Duodenal mucosa (tissue), 2 donors: ENCODE measurements around the gene MLC1.

Experiments
- H3K27ac ChIP-seq: one replicate; pipeline ENCODE4 v1.7.0; 2013; ENCODE audit warnings: low read depth, low read length
- H3K27me3 ChIP-seq, 2 donors: one replicate each; pipeline ENCODE4 v1.7.0; 2013; ENCODE audit warnings: low read length in 2 of 2, control low read depth in 1 of 2; ENCODE audit not compliant: insufficient read depth in 2 of 2, control insufficient read depth in 1 of 2
- H3K36me3 ChIP-seq, 2 donors: one replicate each; pipeline ENCODE4 v1.7.0; 2013; ENCODE audit warnings: low read length in 2 of 2, control low read depth in 1 of 2; ENCODE audit not compliant: insufficient read depth in 2 of 2, control insufficient read depth in 1 of 2
- H3K4me1 ChIP-seq, 2 donors: one replicate each; pipeline ENCODE4 v1.7.0; 2013; ENCODE audit warnings: low read length in 2 of 2, control low read depth in 1 of 2; ENCODE audit not compliant: insufficient read depth in 2 of 2, control insufficient read depth in 1 of 2
- H3K4me3 ChIP-seq, 2 donors: one replicate each; pipeline ENCODE4 v1.7.0; 2013; ENCODE audit warnings: low read length in 2 of 2, low read depth in 1 of 2
- H3K9ac ChIP-seq, 2 donors: one replicate each; pipeline ENCODE4 v1.7.0; 2013; ENCODE audit warnings: low read length in 2 of 2, low read depth in 1 of 2
- H3K9me3 ChIP-seq, 2 donors: one replicate each; pipeline ENCODE4 v1.7.0; 2013; ENCODE audit warnings: low read length in 2 of 2, control low read depth in 1 of 2; ENCODE audit not compliant: control insufficient read depth in 1 of 2

Gene MLC1

GRCh38 chr22:50058906-50059880, 26.0 kb downstream of the MLC1 start:
- Histone ChIP-seq H3K4me3 (no peak overlapping the region), H3K9ac (no peak overlapping the region), H3K9me3 (no peaks in the 10 kb centered on the region), H3K27me3 (peaks cover 10 to 25% of the 10 kb centered on the region in 2 donors), H3K27ac (no peak overlapping the region), H3K4me1 (no peaks in the 10 kb centered on the region), H3K36me3 (no peaks in the 10 kb centered on the region)

- H3K36me3 ChIP-seq: no peaks in the 10 kb centered on the region
- no peak within 1 kb of the TSS for H3K9ac ChIP-seq
- H3K9me3 ChIP-seq: no peaks in the 10 kb centered on the region
- no peak within 1 kb of the TSS for H3K27ac ChIP-seq
- H3K4me3 ChIP-seq: no peak within 1 kb of the TSS
- H3K4me1 ChIP-seq: no peaks in the 10 kb centered on the region
- H3K27me3 ChIP-seq: peaks cover 14 to 25% of the 10 kb centered on the region in 2 donors
Observed at GRCh38 chr22:50058061-50058905, 26.9 kb downstream of the MLC1 start, which contains the start of gene TTLL8. Gene TTLL8 (minus strand): TSS chr22:50058298.

GRCh38 chr22:50057278-50058060, 27.8 kb downstream of the MLC1 start:
- no peaks in the 10 kb centered on the region for H3K9me3 ChIP-seq
- no peak overlapping the region for H3K27ac ChIP-seq
- H3K4me1 ChIP-seq: no peaks in the 10 kb centered on the region
- H3K4me3 ChIP-seq: no peak overlapping the region
- H3K36me3 ChIP-seq: no peaks in the 10 kb centered on the region
- H3K27me3 ChIP-seq: peaks cover 14 to 25% of the 10 kb centered on the region in 2 donors
- H3K9ac ChIP-seq: no peak overlapping the region

- no peak overlapping the region for H3K4me3 ChIP-seq
- H3K27ac ChIP-seq: no peak overlapping the region
- no peaks in the 10 kb centered on the region for H3K9me3 ChIP-seq
- H3K27me3 ChIP-seq: peaks cover 14 to 25% of the 10 kb centered on the region in 2 donors
- no peak overlapping the region for H3K9ac ChIP-seq
- H3K36me3 ChIP-seq: no peaks in the 10 kb centered on the region
- H3K4me1 ChIP-seq: no peaks in the 10 kb centered on the region
Observed at GRCh38 chr22:50056214-50056972, 28.8 kb downstream of the MLC1 start.

GRCh38 chr22:50053861-50054260, 31.4 kb downstream of the MLC1 start:
- no peak overlapping the region for H3K4me3 ChIP-seq
- H3K9ac ChIP-seq: no peak overlapping the region
- H3K9me3 ChIP-seq: no peaks in the 10 kb centered on the region
- peaks cover 2 to 14% of the 10 kb centered on the region in 2 donors for H3K27me3 ChIP-seq
- no peak overlapping the region for H3K27ac ChIP-seq
- H3K4me1 ChIP-seq: no peaks in the 10 kb centered on the region
- no peaks in the 10 kb centered on the region for H3K36me3 ChIP-seq

- H3K27ac ChIP-seq: no peak overlapping the region
- no peak overlapping the region for H3K9ac ChIP-seq
- H3K9me3 ChIP-seq: no peaks in the 10 kb centered on the region
- H3K4me3 ChIP-seq: no peak overlapping the region
- H3K27me3 ChIP-seq: peaks cover 0 to 9% of the 10 kb centered on the region in 2 donors
- no peaks in the 10 kb centered on the region for H3K36me3 ChIP-seq
- H3K4me1 ChIP-seq: no peaks in the 10 kb centered on the region
Observed at GRCh38 chr22:50051930-50052329, 33.3 kb downstream of the MLC1 start.

- H3K4me1 ChIP-seq: no peaks in the 10 kb centered on the region
- peaks cover 0 to 3% of the 10 kb centered on the region in 2 donors for H3K27me3 ChIP-seq
- no peaks in the 10 kb centered on the region for H3K36me3 ChIP-seq
- no peaks in the 10 kb centered on the region for H3K9me3 ChIP-seq
- H3K9ac ChIP-seq: no peak overlapping the region
- no peak overlapping the region for H3K27ac ChIP-seq
- no peak overlapping the region for H3K4me3 ChIP-seq
Observed at GRCh38 chr22:50049299-50050195, 35.7 kb downstream of the MLC1 start.

- H3K27me3 ChIP-seq: peaks cover 0 to under 1% of the 10 kb centered on the region in 2 donors
- no peaks in the 10 kb centered on the region for H3K36me3 ChIP-seq
- H3K9ac ChIP-seq: no peak overlapping the region
- no peak overlapping the region for H3K27ac ChIP-seq
- no peaks in the 10 kb centered on the region for H3K4me1 ChIP-seq
- no peaks in the 10 kb centered on the region for H3K9me3 ChIP-seq
- no peak overlapping the region for H3K4me3 ChIP-seq
Observed at GRCh38 chr22:50048836-50049235, 36.4 kb downstream of the MLC1 start.
